Measurements from ENCODE around the gene FARSA.

DNA sequence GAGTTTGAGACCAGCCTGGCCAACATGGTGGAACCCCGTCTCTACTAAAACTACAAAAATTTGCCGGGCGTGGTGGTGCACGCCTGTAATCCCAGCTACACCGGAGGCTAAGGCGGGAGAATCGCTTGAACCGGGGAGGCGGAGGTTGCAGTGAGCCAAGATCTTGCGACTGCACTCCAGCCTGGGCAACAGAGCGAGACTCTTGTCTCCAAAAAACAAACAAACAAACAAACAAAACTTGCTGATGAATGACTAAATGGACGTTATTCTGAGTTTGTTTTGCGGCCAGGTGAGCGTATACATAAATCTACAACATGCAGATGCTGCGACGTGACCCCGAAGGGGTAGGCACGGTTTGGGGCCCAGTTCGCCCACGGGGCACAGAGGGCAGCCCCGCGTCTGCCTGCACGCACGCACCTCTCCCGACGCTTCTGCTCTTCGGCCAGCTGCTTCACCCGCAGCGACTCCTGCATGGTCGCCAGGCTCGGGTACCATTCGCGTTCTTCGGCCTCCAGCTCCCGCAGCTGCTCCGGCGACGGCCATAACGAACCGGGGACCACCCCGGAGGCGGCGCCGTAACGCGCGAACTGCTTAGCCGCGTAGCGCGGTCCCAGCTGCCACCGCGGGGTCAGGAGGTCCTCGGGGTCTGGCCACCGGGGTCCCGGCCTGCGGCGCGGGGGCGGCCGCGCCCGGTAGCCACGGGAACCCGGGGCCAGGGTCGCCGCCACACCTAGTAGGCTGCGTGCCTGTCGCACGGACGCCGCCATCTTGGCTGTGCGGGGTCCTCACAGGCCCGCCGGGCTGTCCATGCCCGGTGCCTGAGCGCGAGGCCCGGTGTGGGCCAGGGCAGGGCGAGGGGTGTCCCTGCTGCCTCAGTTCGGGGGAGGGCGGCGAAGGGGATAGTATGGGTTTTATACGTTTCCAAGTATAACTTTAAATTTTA lies 23.2 kb upstream of the FARSA start, which contains the start of gene GADD45GIP1:
- TF ChIP-seq, protein P1, sequence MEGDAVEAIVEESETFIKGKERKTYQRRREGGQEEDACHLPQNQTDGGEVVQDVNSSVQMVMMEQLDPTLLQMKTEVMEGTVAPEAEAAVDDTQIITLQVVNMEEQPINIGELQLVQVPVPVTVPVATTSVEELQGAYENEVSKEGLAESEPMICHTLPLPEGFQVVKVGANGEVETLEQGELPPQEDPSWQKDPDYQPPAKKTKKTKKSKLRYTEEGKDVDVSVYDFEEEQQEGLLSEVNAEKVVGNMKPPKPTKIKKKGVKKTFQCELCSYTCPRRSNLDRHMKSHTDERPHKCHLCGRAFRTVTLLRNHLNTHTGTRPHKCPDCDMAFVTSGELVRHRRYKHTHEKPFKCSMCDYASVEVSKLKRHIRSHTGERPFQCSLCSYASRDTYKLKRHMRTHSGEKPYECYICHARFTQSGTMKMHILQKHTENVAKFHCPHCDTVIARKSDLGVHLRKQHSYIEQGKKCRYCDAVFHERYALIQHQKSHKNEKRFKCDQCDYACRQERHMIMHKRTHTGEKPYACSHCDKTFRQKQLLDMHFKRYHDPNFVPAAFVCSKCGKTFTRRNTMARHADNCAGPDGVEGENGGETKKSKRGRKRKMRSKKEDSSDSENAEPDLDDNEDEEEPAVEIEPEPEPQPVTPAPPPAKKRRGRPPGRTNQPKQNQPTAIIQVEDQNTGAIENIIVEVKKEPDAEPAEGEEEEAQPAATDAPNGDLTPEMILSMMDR (IDR thresholded peaks at IDR 0.05) = no peak
- no peak for TF ChIP-seq EZH2 (IDR thresholded peaks at IDR 0.05; ENCODE audit: borderline replicate concordance, insufficient read depth, low read depth, low read length, poor library complexity, severe bottlenecking)

Data from B cell (primary cell).